DMS 273 treated with DMSO at 0.1 percent for 48 hours (cell line): Measurements from ENCODE around the gene SRL.

Experiments used
- DNase-seq: peaks from one replicate; lab custom pipeline; 2025; lab: John Stamatoyannopoulos, UW

The SRL gene

GRCh38 chr16:4200781-4201137 lies 41.1 kb downstream of the SRL start:
- DNase-seq, result no peak

- peak; percentile 42 for DNase-seq
These were observed 41.7 kb downstream of the SRL start for GRCh38 chr16:4200000-4200780.

- DNase-seq, result no peak
These were observed 43.1 kb downstream of the SRL start for GRCh38 chr16:4198816-4199215.

GRCh38 chr16:4194661-4195060 lies 47.2 kb downstream of the SRL start:
- DNase-seq, result no peak

- DNase-seq, result no peak
These were observed 48.0 kb downstream of the SRL start for GRCh38 chr16:4193920-4194319.

GRCh38 chr16:4192206-4192605 lies 49.7 kb downstream of the SRL start:
- DNase-seq, result no peak

GRCh38 chr16:4190712-4191333 lies 51.1 kb downstream of the SRL start:
- no peak for DNase-seq

- no peak for DNase-seq
These were observed 51.8 kb downstream of the SRL start for GRCh38 chr16:4190086-4190485.

GRCh38 chr16:4184038-4184702 lies 57.7 kb downstream of the SRL start:
- no peak for DNase-seq

GRCh38 chr16:4183237-4184037 lies 58.4 kb downstream of the SRL start:
- peak; percentile 76 for DNase-seq

- no peak for DNase-seq
These were observed 59.2 kb downstream of the SRL start for GRCh38 chr16:4182581-4183236.

GRCh38 chr16:4180511-4180910 lies 61.4 kb downstream of the SRL start:
- DNase-seq, result no peak

- no peak for DNase-seq
These were observed 62.1 kb downstream of the SRL start for GRCh38 chr16:4179763-4180260.

- DNase-seq, result no peak
These were observed 62.9 kb downstream of the SRL start for GRCh38 chr16:4179020-4179419.

- no peak for DNase-seq
These were observed 63.3 kb downstream of the SRL start for GRCh38 chr16:4178468-4179010.

GRCh38 chr16:4176906-4177417 lies 64.9 kb downstream of the SRL start:
- DNase-seq, result no peak

GRCh38 chr16:4175849-4176248 lies 66.0 kb downstream of the SRL start:
- no peak for DNase-seq

- DNase-seq, result no peak
These were observed 69.8 kb downstream of the SRL start for GRCh38 chr16:4172070-4172469.

- DNase-seq, result no peak
These were observed 72.5 kb downstream of the SRL start for GRCh38 chr16:4169415-4169814.

GRCh38 chr16:4166821-4167220 lies 75.1 kb downstream of the SRL start:
- DNase-seq, result no peak
